Stomach smooth muscle (tissue), 2 donors: ENCODE measurements around the gene ADGRB2.

ENCODE experiments used
- H3K27ac ChIP-seq: one replicate; pipeline ENCODE4 v1.7.0; 2013; ENCODE audit warnings: mild to moderate bottlenecking, low read length, inconsistent platforms
- H3K27me3 ChIP-seq, 2 donors: one replicate each; pipeline ENCODE4 v1.7.0; 2013; ENCODE audit warnings: low read length in 2 of 2; ENCODE audit not compliant: insufficient read depth in 2 of 2, control insufficient read depth in 1 of 2
- H3K36me3 ChIP-seq, 2 donors: one replicate each; pipeline ENCODE4 v1.7.0; 2013; ENCODE audit warnings: low read length in 2 of 2; ENCODE audit not compliant: control insufficient read depth in 2 of 2, insufficient read depth in 2 of 2
- H3K4me1 ChIP-seq: one replicate; pipeline ENCODE4 v1.7.0; 2013; ENCODE audit warnings: low read length; ENCODE audit not compliant: control insufficient read depth, insufficient read depth
- H3K4me3 ChIP-seq, 2 donors: one replicate each; pipeline ENCODE4 v1.7.0; 2013; ENCODE audit warnings: low read length in 2 of 2
- H3K9ac ChIP-seq, 2 donors: one replicate each; pipeline ENCODE4 v1.7.0; 2013; ENCODE audit warnings: low read length in 2 of 2, mild to moderate bottlenecking in 1 of 2
- H3K9me3 ChIP-seq, 2 donors: one replicate each; pipeline ENCODE4 v1.7.0; 2013; ENCODE audit warnings: low read length in 2 of 2; ENCODE audit not compliant: control insufficient read depth in 2 of 2
- donor health status: healthy.
- donor health status: Pancreatic carcinoma.

The ADGRB2 gene

DNA sequence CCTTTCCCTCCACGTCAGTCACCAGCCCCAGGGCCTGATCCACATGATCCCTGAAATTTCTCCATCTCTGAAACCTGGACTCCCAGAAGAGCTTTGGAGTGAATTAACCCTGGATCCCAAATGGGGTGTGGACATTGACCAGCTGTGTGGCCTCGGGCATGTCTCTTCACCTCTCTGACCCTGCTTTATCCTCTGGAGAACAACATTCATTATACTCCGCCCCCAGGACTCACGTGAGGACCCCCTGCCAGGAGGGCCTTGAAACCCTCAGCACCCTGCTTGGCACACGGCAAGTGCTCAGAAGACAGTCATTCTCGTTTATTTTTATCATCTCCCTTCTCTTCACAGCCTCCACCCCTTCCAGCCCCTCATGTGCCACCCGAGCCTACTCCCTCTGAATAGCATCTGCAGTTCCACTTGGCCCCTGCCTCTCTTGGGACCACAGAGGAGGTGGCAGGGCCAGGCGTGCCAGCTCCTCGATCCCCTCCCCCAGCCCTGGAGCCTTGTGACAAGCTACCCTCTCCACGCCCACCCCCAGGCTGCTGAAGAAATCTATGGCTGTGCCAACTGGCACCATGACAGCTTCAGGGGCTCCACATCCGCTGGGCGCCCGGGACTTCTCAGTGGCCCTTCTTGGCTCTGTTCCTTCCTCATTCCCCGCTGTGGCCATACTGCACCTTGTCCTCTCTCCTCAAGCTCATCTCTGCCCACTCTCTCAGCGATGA lies 18.0 kb downstream of the ADGRB2 start:
- H3K4me3 ChIP-seq = no peak overlapping the region
- H3K36me3 ChIP-seq = no peaks in the 10 kb centered on the region
- no peaks in the 10 kb centered on the region for H3K27me3 ChIP-seq
- H3K9me3 ChIP-seq = no peaks in the 10 kb centered on the region
- no peak overlapping the region for H3K27ac ChIP-seq
- H3K4me1 ChIP-seq = peaks cover 3% of the 10 kb centered on the region
- no peak overlapping the region for H3K9ac ChIP-seq

GRCh38 chr1:31745096-31745945 lies 18.8 kb downstream of the ADGRB2 start:
- no peak overlapping the region for H3K27ac ChIP-seq

GRCh38 chr1:31744165-31744888 lies 19.8 kb downstream of the ADGRB2 start:
- H3K9ac ChIP-seq = no peak overlapping the region
- no peaks in the 10 kb centered on the region for H3K36me3 ChIP-seq
- peaks cover 3% of the 10 kb centered on the region for H3K4me1 ChIP-seq
- no peak overlapping the region for H3K4me3 ChIP-seq
- no peak overlapping the region for H3K27ac ChIP-seq
- no peaks in the 10 kb centered on the region for H3K9me3 ChIP-seq
- no peaks in the 10 kb centered on the region for H3K27me3 ChIP-seq

More at GRCh38 chr1:31745096-31745945, 18.8 kb downstream of the ADGRB2 start:
- Histone ChIP-seq H3K9ac (no peak overlapping the region), H3K9me3 (no peaks in the 10 kb centered on the region), H3K27me3 (no peaks in the 10 kb centered on the region), H3K4me3 (no peak overlapping the region), H3K36me3 (no peaks in the 10 kb centered on the region), H3K4me1 (peaks cover 3% of the 10 kb centered on the region)

DNA sequence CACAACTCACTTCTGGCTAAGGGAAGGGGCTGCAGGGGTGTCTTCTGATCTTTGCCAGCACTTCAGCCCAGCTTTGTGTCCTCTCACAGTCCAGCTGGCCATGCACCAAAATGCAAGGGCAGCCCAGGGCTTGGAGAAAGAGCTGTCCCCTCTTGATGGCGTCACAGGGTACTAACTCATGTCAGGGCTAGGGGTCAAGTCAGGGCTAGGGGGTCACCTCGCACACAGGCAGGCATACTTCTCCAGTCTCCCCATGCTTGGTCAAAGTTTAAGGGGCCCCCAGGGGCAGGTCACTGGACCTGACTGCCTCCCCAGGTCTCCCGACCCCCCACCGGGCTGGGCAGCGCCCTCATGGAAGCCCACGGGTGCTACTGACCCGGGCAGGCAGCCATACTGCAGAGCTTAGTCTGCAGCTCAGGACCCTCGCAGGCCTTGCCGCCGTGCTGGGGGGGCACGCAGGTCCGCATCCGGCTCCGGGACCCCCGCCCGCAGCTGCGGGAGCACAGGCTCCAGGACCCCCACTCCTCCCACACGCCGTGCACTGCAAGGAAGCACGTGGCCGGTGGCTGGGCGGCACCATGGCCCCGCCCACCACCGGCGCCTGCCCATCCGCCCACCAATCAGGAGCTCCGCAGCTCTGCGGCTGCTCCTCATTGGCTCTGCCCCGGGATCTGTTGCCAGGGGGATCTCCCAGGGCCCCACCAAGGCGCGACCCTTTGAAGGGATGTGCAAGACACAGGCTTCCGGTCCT lies 21.5 kb downstream of the ADGRB2 start:
- Histone ChIP-seq H3K27me3 (no peaks in the 10 kb centered on the region), H3K4me3 (no peak overlapping the region), H3K9ac (no peak overlapping the region), H3K36me3 (no peaks in the 10 kb centered on the region), H3K4me1 (peaks cover 3% of the 10 kb centered on the region), H3K9me3 (no peaks in the 10 kb centered on the region), H3K27ac (no peak overlapping the region)

DNA sequence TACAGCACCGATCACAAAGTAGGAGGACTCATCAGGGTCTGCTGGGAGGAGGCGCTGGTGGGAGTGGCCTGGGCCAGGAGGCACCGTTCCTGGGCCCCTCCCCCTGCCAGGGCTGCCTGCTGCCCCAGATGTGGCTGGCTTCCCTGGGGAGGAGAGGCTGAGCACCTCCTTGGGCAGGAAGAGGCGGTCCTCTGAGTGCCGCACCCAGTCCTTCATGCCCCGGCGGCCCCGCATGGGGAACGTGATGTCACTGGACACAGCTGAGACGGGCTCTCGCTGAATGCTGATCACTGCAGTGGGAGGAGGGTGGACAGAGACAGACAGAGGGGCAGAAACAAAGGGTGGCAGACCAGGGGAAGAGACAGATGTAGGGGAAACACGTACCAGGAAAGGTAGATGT lies 24.8 kb downstream of the ADGRB2 start:
- Histone ChIP-seq H3K36me3 (no peaks in the 10 kb centered on the region), H3K4me1 (no peaks in the 10 kb centered on the region), H3K27me3 (no peaks in the 10 kb centered on the region), H3K9ac (no peak overlapping the region), H3K4me3 (no peak overlapping the region), H3K27ac (no peak overlapping the region), H3K9me3 (no peaks in the 10 kb centered on the region)

DNA sequence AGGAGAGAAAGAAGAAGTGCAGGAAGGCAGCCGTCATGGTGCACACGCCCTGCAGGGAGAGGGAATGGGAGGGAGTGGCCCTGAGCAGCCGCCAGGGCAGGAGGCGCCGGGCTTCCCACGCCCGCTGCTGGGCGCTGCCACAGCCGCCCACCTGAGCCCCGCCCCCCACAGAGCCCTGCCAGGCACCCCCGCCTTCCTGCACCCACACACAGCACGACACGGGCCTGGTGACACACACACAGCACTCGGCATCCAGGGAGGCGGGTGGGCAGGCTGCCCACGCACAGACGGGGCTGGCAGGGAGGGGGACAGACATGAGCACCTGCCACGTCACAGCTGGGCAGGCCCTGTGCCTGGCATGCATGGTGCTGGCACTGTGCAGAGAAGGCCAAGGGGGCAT lies 27.5 kb downstream of the ADGRB2 start:
- Histone ChIP-seq H3K9me3 (no peaks in the 10 kb centered on the region), H3K4me3 (no peak overlapping the region), H3K4me1 (no peaks in the 10 kb centered on the region), H3K9ac (no peak overlapping the region), H3K27ac (no peak overlapping the region), H3K36me3 (no peaks in the 10 kb centered on the region), H3K27me3 (no peaks in the 10 kb centered on the region)

DNA sequence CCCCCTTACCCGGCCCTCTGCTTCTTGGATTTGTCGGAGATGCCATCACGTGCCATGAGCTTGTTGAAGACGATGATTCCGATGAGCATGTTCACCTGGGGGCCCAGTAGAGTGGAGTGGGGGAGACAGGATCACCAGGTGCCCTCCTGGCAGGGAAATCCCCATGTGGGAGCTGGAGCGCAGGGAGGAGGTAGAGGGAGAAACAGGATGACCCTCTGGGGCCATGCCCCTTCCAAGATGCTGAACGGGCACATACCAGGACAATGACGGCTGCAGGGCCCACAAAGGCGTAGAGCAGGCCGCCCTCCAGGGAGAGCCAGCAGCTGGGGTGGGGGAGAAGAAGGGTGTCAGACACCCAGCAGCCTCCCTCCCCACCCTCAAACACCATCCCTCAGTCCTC lies 28.6 kb downstream of the ADGRB2 start:
- H3K4me3 ChIP-seq = no peak overlapping the region
- no peaks in the 10 kb centered on the region for H3K4me1 ChIP-seq
- no peaks in the 10 kb centered on the region for H3K36me3 ChIP-seq
- H3K9me3 ChIP-seq = no peaks in the 10 kb centered on the region
- H3K27ac ChIP-seq = no peak overlapping the region
- H3K9ac ChIP-seq = no peak overlapping the region
- H3K27me3 ChIP-seq = no peaks in the 10 kb centered on the region

- H3K27ac ChIP-seq = no peak overlapping the region
- no peaks in the 10 kb centered on the region for H3K4me1 ChIP-seq
- H3K4me3 ChIP-seq = no peak overlapping the region
- no peaks in the 10 kb centered on the region for H3K27me3 ChIP-seq
- no peak overlapping the region for H3K9ac ChIP-seq
- H3K36me3 ChIP-seq = no peaks in the 10 kb centered on the region
- no peaks in the 10 kb centered on the region for H3K9me3 ChIP-seq
Observed at GRCh38 chr1:31734582-31735107, 29.5 kb downstream of the ADGRB2 start.

DNA sequence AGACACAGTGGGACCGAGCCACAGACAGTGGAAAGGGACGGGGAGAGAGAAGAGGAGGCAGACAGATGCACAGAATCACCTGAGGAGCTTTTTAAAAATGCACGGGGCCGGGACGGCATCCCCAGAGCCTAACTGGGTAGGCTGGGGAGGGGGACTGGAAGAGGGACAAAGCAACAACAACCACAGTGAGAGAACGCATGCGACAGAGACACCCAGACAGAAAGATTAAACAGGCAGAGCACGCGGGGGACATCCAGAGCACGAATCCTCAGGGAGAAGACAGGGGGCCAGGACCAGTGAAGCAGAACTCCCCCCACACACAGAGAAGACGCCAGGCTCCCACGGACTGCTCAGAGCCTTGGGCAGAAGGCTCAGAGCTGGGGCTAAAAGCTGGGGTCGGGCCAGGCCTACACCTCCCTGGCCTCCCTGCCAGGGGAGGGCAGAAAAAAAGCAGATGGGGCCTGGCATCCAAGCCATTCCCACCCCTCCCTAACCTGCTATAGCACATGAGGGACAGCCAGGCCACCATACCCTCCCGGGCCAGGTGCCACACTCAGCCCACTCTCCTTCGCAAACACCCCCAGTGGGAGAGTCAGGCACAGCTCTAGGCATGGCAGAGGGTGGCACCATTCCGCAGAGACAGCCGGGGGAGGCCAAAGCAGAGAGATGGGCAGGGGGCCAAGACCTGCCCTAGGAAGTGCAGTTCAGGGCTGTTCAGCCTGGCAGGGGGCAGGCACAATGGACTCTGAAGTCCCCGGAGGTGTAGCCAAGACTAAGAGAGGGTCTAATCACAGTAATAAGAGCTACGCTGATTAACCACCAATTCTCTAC lies 30.5 kb downstream of the ADGRB2 start:
- Histone ChIP-seq H3K9ac (no peak overlapping the region), H3K36me3 (no peaks in the 10 kb centered on the region), H3K4me3 (no peak overlapping the region), H3K27ac (no peak overlapping the region), H3K27me3 (no peaks in the 10 kb centered on the region), H3K4me1 (no peaks in the 10 kb centered on the region), H3K9me3 (no peaks in the 10 kb centered on the region)
